Chondrocyte (in vitro differentiated cells): ENCODE results near the gene PLA2G5. TPM values are rescaled to one million over a fixed set of nuclear protein-coding genes. Genes with fewer than 3 reads are reported as not detected.
"Not testable (repeated sequence)": the region's sequence is repeated elsewhere in the genome, so short reads cannot be mapped to it uniquely, and the experiment has no call there.

Experiments used
- DNase-seq: peaks from one replicate; pipeline ENCODE4 v3.0.0; 2021; ENCODE audit warnings: mixed read lengths, low spot score
- H3K27ac Mint-ChIP-seq: one replicate; pipeline ENCODE4 v1.8.0; 2021; ENCODE audit warnings: mild to moderate bottlenecking, moderate library complexity, mixed read lengths; ENCODE audit not compliant: unreplicated experiment
- H3K27me3 Mint-ChIP-seq: 2 replicates; pipeline ENCODE4 v1.8.0; 2021; ENCODE audit warnings: low read depth, mixed read lengths
- H3K36me3 Mint-ChIP-seq: 2 replicates; pipeline ENCODE4 v1.8.0; 2021; ENCODE audit warnings: low read depth, mixed read lengths
- H3K4me1 Mint-ChIP-seq: 2 replicates; pipeline ENCODE4 v1.8.0; 2021; ENCODE audit warnings: low read depth, mild to moderate bottlenecking, mixed read lengths
- H3K4me3 Mint-ChIP-seq: one replicate; pipeline ENCODE4 v1.8.0; 2021; ENCODE audit warnings: mild to moderate bottlenecking, moderate library complexity, mixed read lengths; ENCODE audit not compliant: unreplicated experiment
- H3K9me3 Mint-ChIP-seq: 2 replicates; pipeline ENCODE4 v1.8.0; 2021; ENCODE audit warnings: low read depth, mixed read lengths
- total RNA-seq: library from RNA; stranded (reverse); gene quantifications from 3 replicates; pipeline ENCODE4 v1.2.1, GENCODE V29; 2021
- TF ChIP-seq, protein P1 (sequence below): fragments of 200-600 bp; sonication (generic); IDR thresholded peaks from 2 replicates; pipeline ENCODE4 v1.5.0; 2021; ENCODE audit warnings: antibody characterized with exemption, mild to moderate bottlenecking, moderate library complexity

PLA2G5 gene
- total RNA-seq, 1 donor from 2014 or later = not detected

DNA sequence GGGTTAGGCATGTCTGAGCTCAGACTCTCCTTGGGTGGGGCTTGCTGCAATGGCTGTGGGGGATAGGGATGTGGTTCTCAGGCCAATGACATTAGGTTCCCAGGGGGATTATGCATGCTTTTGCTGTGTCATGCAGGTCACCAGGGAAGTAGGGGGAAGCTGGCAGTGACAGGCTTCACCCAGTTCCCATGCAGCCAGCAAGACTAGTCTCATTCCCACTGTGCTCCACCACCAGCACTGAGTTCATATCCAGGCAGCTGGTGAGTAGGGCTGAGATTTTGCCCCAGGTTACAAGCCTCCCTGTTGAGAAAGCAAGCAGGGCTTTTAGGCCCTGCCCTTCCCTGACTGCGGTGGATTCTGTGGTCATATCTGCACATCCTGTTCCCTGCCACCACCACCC is 32.1 kb upstream of the PLA2G5 start:
- H3K4me1 Mint-ChIP-seq = no peaks in the 10 kb centered on the region
- no peak for DNase-seq
- H3K4me3 Mint-ChIP-seq = no peak overlapping the region
- TF ChIP-seq, protein P1, sequence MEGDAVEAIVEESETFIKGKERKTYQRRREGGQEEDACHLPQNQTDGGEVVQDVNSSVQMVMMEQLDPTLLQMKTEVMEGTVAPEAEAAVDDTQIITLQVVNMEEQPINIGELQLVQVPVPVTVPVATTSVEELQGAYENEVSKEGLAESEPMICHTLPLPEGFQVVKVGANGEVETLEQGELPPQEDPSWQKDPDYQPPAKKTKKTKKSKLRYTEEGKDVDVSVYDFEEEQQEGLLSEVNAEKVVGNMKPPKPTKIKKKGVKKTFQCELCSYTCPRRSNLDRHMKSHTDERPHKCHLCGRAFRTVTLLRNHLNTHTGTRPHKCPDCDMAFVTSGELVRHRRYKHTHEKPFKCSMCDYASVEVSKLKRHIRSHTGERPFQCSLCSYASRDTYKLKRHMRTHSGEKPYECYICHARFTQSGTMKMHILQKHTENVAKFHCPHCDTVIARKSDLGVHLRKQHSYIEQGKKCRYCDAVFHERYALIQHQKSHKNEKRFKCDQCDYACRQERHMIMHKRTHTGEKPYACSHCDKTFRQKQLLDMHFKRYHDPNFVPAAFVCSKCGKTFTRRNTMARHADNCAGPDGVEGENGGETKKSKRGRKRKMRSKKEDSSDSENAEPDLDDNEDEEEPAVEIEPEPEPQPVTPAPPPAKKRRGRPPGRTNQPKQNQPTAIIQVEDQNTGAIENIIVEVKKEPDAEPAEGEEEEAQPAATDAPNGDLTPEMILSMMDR = no peak
- H3K27me3 Mint-ChIP-seq = peaks cover 10% of the 10 kb centered on the region
- H3K9me3 Mint-ChIP-seq = peaks cover 13% of the 10 kb centered on the region
- no peak overlapping the region for H3K27ac Mint-ChIP-seq
- H3K36me3 Mint-ChIP-seq = no peaks in the 10 kb centered on the region

DNA sequence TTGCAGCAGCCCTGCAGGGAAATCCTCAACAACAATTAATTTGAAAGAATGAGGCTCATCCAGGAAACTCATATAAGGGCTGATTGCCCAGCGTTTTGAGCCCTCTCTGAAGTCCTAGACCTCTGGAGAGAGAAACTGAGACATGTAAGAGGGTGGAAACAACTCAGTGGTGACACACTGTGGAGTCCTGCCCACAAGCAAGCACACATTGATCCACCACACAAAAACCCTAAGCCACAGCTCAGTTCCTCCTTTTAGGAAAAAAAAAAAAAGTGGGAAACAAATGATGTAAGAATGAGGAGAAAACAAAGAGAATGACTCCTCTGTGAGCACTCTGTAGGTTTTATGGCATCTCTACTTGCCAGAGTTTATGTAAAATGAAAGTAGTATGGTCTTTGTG is 22.9 kb upstream of the PLA2G5 start:
- H3K27me3 Mint-ChIP-seq = peaks cover 2% of the 10 kb centered on the region
- H3K4me3 Mint-ChIP-seq = no peak overlapping the region
- no peak overlapping the region for H3K27ac Mint-ChIP-seq
- H3K9me3 Mint-ChIP-seq = peaks cover 12% of the 10 kb centered on the region
- no peak for DNase-seq
- H3K4me1 Mint-ChIP-seq = no peaks in the 10 kb centered on the region
- H3K36me3 Mint-ChIP-seq = no peaks in the 10 kb centered on the region
- TF ChIP-seq, protein P1 = no peak

DNA sequence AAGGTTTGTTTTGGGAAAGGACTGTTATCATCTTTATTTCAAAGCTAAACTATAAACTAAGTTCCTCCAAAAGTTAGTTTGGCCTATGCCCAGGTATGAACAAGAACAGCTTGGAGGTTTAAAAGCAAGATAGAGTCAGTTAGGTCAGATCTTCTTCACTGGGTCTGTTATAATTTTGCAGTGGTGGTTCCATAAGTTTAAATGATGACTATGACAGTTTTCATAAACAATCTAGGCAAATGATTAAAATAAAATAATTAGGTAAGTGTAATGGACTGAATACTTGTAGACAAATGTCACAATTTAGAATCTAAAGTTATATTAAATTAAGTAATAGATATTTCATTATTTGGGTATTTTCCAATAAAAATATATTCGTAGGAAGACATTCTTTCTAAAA is 21.4 kb upstream of the PLA2G5 start:
- peaks cover 12% of the 10 kb centered on the region for H3K9me3 Mint-ChIP-seq
- H3K4me3 Mint-ChIP-seq = no peak overlapping the region
- peaks cover 6% of the 10 kb centered on the region for H3K27me3 Mint-ChIP-seq
- TF ChIP-seq, protein P1 = no peak
- no peak for DNase-seq
- no peaks in the 10 kb centered on the region for H3K4me1 Mint-ChIP-seq
- H3K36me3 Mint-ChIP-seq = peaks cover 1% of the 10 kb centered on the region
- H3K27ac Mint-ChIP-seq = no peak overlapping the region

DNA sequence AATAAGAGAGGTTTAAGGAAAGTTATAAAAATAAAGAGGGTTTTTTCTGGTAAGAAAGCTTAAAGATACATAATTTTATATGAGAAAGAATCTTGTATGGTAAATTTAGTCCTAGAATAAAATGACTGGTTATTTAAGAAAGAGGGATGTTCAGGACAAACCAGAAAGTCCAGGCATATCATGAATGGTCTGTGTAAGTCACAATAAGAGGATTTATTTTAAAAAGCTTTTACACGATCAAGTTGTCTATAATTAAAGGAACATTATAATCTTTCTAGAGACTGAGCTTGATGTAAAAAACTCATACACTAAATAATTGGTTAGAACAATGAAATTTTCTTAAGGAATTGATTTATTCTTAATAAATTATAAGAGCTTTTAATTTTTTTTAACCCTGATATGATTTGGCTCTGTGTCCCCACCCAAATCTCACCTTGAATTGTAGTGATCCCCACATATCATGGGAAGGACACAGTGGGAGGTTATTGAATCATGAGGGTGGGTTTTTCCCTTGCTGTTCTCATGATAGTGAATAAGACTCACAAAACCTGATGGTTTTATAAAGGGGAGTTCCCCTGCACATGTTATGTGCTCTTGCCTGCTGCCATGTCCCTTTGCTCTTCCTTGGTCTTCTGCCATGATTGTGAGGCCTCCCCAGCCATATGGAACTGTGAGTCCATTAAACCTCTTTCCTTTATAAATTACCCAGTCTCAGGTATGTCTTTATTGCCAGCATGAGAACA is 20.8 kb upstream of the PLA2G5 start:
- H3K27ac Mint-ChIP-seq, H3K4me3 Mint-ChIP-seq, H3K36me3 Mint-ChIP-seq, H3K27me3 Mint-ChIP-seq, DNase-seq, H3K4me1 Mint-ChIP-seq: not testable (repeated sequence)
- peaks cover 12% of the 10 kb centered on the region for H3K9me3 Mint-ChIP-seq

DNA sequence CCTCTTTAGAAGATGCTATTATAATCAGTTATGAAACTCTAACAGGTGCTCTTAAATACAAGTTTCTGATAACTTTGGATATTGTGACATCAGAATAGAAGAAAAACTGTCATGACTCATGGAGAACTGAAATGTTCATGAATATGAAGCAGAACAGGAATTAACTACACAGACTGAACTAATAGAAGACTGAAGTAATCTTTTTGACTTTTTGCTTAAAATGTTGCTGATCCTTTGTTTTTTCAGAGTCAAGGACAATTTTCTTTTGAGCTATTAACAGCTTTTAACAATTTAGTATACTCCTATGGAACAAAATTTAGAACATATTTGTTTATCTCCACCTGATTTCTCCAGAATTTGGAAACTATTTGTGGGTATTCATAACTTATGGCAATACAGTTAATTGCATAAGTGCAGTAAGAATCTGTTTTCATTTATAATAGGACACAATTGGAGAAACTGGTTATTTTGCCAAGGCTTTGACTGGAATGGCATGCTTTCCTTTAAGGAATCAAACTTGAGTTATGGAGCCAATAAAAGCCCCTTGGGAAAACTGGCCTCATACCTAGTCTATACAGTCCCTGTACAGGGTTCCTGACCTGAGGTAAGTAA is 18.7 kb upstream of the PLA2G5 start:
- Mint-ChIP-seq H3K4me3 (no peak overlapping the region), H3K4me1 (no peaks in the 10 kb centered on the region), H3K9me3 (peaks cover 12% of the 10 kb centered on the region), H3K27me3 (peaks cover 15% of the 10 kb centered on the region), H3K27ac (no peak overlapping the region), H3K36me3 (peaks cover 1% of the 10 kb centered on the region)
- DNase-seq = no peak
- TF ChIP-seq, protein P1 = no peak
